Measurements from ENCODE around the gene PPP6R2.

Gene PPP6R2

GRCh38 chr22:50489363-50490243 lies 146.5 kb downstream of the PPP6R2 start:
- no peak for DNase-seq

- DNase-seq = no peak
Measured at GRCh38 chr22:50490531-50491308, 147.6 kb downstream of the PPP6R2 start.
